Subcutaneous abdominal adipose tissue (tissue), 5 donors: ENCODE results near the gene ETAA1.

ENCODE experiments used
- H3K27ac ChIP-seq: one replicate; pipeline ENCODE4 v1.7.0; 2013; ENCODE audit warnings: low read depth, mild to moderate bottlenecking, inconsistent platforms, low read length, moderate library complexity
- H3K27me3 ChIP-seq, 5 donors: one replicate each; pipeline ENCODE4 v1.7.0; 2013; ENCODE audit warnings: low read length in 5 of 5, inconsistent platforms in 1 of 5; ENCODE audit not compliant: control insufficient read depth in 5 of 5, insufficient read depth in 4 of 5
- H3K36me3 ChIP-seq, 5 donors: one replicate each; pipeline ENCODE4 v1.7.0; 2013; ENCODE audit warnings: low read length in 5 of 5; ENCODE audit not compliant: control insufficient read depth in 5 of 5, insufficient read depth in 5 of 5
- H3K4me1 ChIP-seq, 5 donors: one replicate each; pipeline ENCODE4 v1.7.0; 2013; ENCODE audit warnings: low read length in 5 of 5, mild to moderate bottlenecking in 3 of 5, moderate library complexity in 1 of 5; ENCODE audit not compliant: control insufficient read depth in 5 of 5, insufficient read depth in 5 of 5
- H3K4me3 ChIP-seq, 5 donors: one replicate each; pipeline ENCODE4 v1.7.0; 2013; ENCODE audit warnings: low read length in 5 of 5, low read depth in 1 of 5
- H3K9ac ChIP-seq, 5 donors: one replicate each; pipeline ENCODE4 v1.7.0; 2013; ENCODE audit warnings: low read length in 5 of 5, mild to moderate bottlenecking in 4 of 5, moderate library complexity in 3 of 5
- H3K9me3 ChIP-seq, 5 donors: one replicate each; pipeline ENCODE4 v1.7.0; 2013; ENCODE audit warnings: low read length in 5 of 5; ENCODE audit not compliant: control insufficient read depth in 5 of 5
- donor health status: healthy.
- donor health status: healthy.
- donor health status: healthy.
- donor health status: healthy.
- donor health status: healthy.

The ETAA1 gene

GRCh38 chr2:67457699-67458098, 60.6 kb downstream of the ETAA1 start:
- Histone ChIP-seq H3K4me3 (no peak overlapping the region), H3K36me3 (no peaks in the 10 kb centered on the region), H3K27ac (no peak overlapping the region), H3K9ac (no peak overlapping the region), H3K27me3 (no peaks in the 10 kb centered on the region), H3K9me3 (no peaks in the 10 kb centered on the region), H3K4me1 (peaks cover 0 to 4% (median 0%) of the 10 kb centered on the region in 5 donors)

GRCh38 chr2:67459761-67460160, 62.6 kb downstream of the ETAA1 start:
- H3K9ac ChIP-seq = no peak overlapping the region
- no peaks in the 10 kb centered on the region for H3K9me3 ChIP-seq
- H3K36me3 ChIP-seq = no peaks in the 10 kb centered on the region
- H3K4me3 ChIP-seq = no peak overlapping the region
- no peak overlapping the region for H3K27ac ChIP-seq
- peaks cover 0 to 4% (median 0%) of the 10 kb centered on the region in 5 donors for H3K4me1 ChIP-seq
- no peaks in the 10 kb centered on the region for H3K27me3 ChIP-seq
